HEK293 (cell line): ENCODE measurements around the gene CAPN7.

Experiments
- CTCF ChIA-PET: fragments of 350-600 bp; formaldehyde crosslinking; extraction: SDS; loops from one replicate; lab custom pipeline; 2021; ENCODE audit warnings: antibody characterized with exemption; lab: Yijun Ruan, JAX
- POLR2A ChIA-PET: fragments of 300-600 bp; formaldehyde crosslinking; extraction: SDS; loops from one replicate; lab custom pipeline; 2020; ENCODE audit warnings: antibody characterized with exemption, inconsistent platforms; lab: Yijun Ruan, JAX
- H3K27ac ChIP-seq: fragments of 200-500 bp; sonication (Bioruptor generic); 2 replicates; pipeline ENCODE4 v1.5.1; 2014; ENCODE audit warnings: low read depth, low read length, control low read depth, inconsistent platforms; ENCODE audit errors: extremely low read depth
- H3K36me3 ChIP-seq, 2 experiments: fragments of 200-500 bp in 1 of 2; sonication (Bioruptor generic) in 1 of 2; 1 replicate in 1 of 2; 2 replicates in 1 of 2; pipeline ENCODE4 v1.5.1; 2014 to 2017; ENCODE audit warnings: inconsistent platforms in 2 of 2, low read length in 2 of 2; ENCODE audit not compliant: control insufficient read depth in 2 of 2, insufficient read depth in 1 of 2
- H3K4me1 ChIP-seq: fragments of 200-500 bp; sonication (Bioruptor generic); 2 replicates; pipeline ENCODE4 v1.5.1; 2014; ENCODE audit warnings: mild to moderate bottlenecking, low read length, inconsistent platforms; ENCODE audit not compliant: control insufficient read depth, insufficient read depth
- H3K4me3 ChIP-seq: 2 replicates; pipeline ENCODE4 v1.5.1; 2011; ENCODE audit warnings: low read depth, mild to moderate bottlenecking, control low read depth, low read length, moderate library complexity
- H3K9me3 ChIP-seq: fragments of 200-500 bp; sonication (Bioruptor generic); 2 replicates; pipeline ENCODE4 v1.5.1; 2014; ENCODE audit warnings: low read depth, low read length, inconsistent platforms; ENCODE audit not compliant: control insufficient read depth, insufficient read depth
- EGR2 ChIP-seq: fragments of 450-650 bp; formaldehyde crosslinking; IDR thresholded peaks from 2 replicates; pipeline ENCODE4 v1.5.1; 2016; ENCODE audit warnings: low read depth, missing biosample characterization, missing genetic modification characterization
- HOXA7 ChIP-seq: sonication (generic); formaldehyde crosslinking; IDR thresholded peaks from 2 replicates; pipeline ENCODE4 v1.8.1; 2022; ENCODE audit warnings: missing genetic modification reagents, borderline replicate concordance
- KLF1 ChIP-seq: fragments of 450-650 bp; formaldehyde crosslinking; IDR thresholded peaks from 2 replicates; pipeline ENCODE4 v1.5.1; 2016; ENCODE audit warnings: missing biosample characterization, missing genetic modification characterization
- MEIS1 ChIP-seq: sonication (generic); formaldehyde crosslinking; IDR thresholded peaks from 2 replicates; pipeline ENCODE4 v1.8.1; 2022; ENCODE audit warnings: missing genetic modification reagents, mild to moderate bottlenecking, borderline replicate concordance
- OSR2 ChIP-seq: fragments of 450-650 bp; formaldehyde crosslinking; IDR thresholded peaks from 2 replicates; pipeline ENCODE4 v1.5.1; 2016; ENCODE audit warnings: missing biosample characterization, missing genetic modification characterization
- OVOL3 ChIP-seq: fragments of 450-650 bp; formaldehyde crosslinking; IDR thresholded peaks from 2 replicates; pipeline ENCODE4 v1.5.1; 2016; ENCODE audit warnings: missing biosample characterization, missing genetic modification characterization
- RBAK ChIP-seq: fragments of 450-650 bp; formaldehyde crosslinking; IDR thresholded peaks from 2 replicates; pipeline ENCODE4 v1.5.1; 2016; ENCODE audit warnings: missing biosample characterization, missing genetic modification characterization
- SCRT1 ChIP-seq: fragments of 450-650 bp; formaldehyde crosslinking; IDR thresholded peaks from 2 replicates; pipeline ENCODE4 v1.5.1; 2016; ENCODE audit warnings: missing biosample characterization, missing genetic modification characterization, borderline replicate concordance
- TCF7L2 ChIP-seq: IDR thresholded peaks from 2 replicates; pipeline ENCODE4 v1.6.1; 2011; ENCODE audit warnings: low read depth, mild to moderate bottlenecking, inconsistent platforms, low read length, moderate library complexity, borderline replicate concordance
- TRIM28 ChIP-seq: IDR thresholded peaks from 2 replicates; pipeline ENCODE4 v1.6.1; 2011; ENCODE audit warnings: low read length, control low read depth, borderline replicate concordance
- ZBTB10 ChIP-seq: fragments of 450-650 bp; formaldehyde crosslinking; IDR thresholded peaks from 2 replicates; pipeline ENCODE4 v1.5.1; 2016; ENCODE audit warnings: missing biosample characterization, missing genetic modification characterization
- ZBTB20 ChIP-seq: fragments of 450-650 bp; formaldehyde crosslinking; IDR thresholded peaks from 2 replicates; pipeline ENCODE4 v1.5.1; 2016; ENCODE audit warnings: missing biosample characterization, missing genetic modification characterization
- ZBTB6 ChIP-seq: fragments of 450-650 bp; formaldehyde crosslinking; IDR thresholded peaks from 2 replicates; pipeline ENCODE4 v1.5.1; 2017; ENCODE audit warnings: missing biosample characterization, missing genetic modification characterization
- ZFP3 ChIP-seq: fragments of 450-650 bp; formaldehyde crosslinking; IDR thresholded peaks from 2 replicates; pipeline ENCODE4 v1.5.1; 2016; ENCODE audit warnings: low read depth, missing biosample characterization, missing genetic modification characterization
- ZFP37 ChIP-seq: fragments of 450-650 bp; formaldehyde crosslinking; IDR thresholded peaks from 2 replicates; pipeline ENCODE4 v1.5.1; 2016; ENCODE audit warnings: missing biosample characterization, missing genetic modification characterization
- ZNF10 ChIP-seq: fragments of 450-650 bp; formaldehyde crosslinking; IDR thresholded peaks from 2 replicates; pipeline ENCODE4 v1.5.1; 2017; ENCODE audit warnings: missing biosample characterization, missing genetic modification characterization
- ZNF132 ChIP-seq: fragments of 450-650 bp; formaldehyde crosslinking; IDR thresholded peaks from 2 replicates; pipeline ENCODE4 v1.5.1; 2017; ENCODE audit warnings: missing biosample characterization, missing genetic modification characterization, borderline replicate concordance
- ZNF184 ChIP-seq: fragments of 450-650 bp; IDR thresholded peaks from 2 replicates; pipeline ENCODE4 v1.5.1; 2018; ENCODE audit warnings: missing biosample characterization, mild to moderate bottlenecking, missing genetic modification characterization
- ZNF19 ChIP-seq: fragments of 450-650 bp; formaldehyde crosslinking; IDR thresholded peaks from 2 replicates; pipeline ENCODE4; 2016; ENCODE audit warnings: missing biosample characterization, missing genetic modification characterization, low read depth
- ZNF2 ChIP-seq: fragments of 450-650 bp; formaldehyde crosslinking; IDR thresholded peaks from 2 replicates; pipeline ENCODE4 v1.5.1; 2016; ENCODE audit warnings: missing biosample characterization, missing genetic modification characterization
- ZNF214 ChIP-seq: fragments of 450-650 bp; formaldehyde crosslinking; IDR thresholded peaks from 2 replicates; pipeline ENCODE4 v1.5.1; 2017; ENCODE audit warnings: missing biosample characterization, mild to moderate bottlenecking, missing genetic modification characterization, borderline replicate concordance
- ZNF239 ChIP-seq: fragments of 450-650 bp; formaldehyde crosslinking; IDR thresholded peaks from 2 replicates; pipeline ENCODE4 v1.5.1; 2016; ENCODE audit warnings: missing biosample characterization, missing genetic modification characterization
- ZNF292 ChIP-seq: fragments of 450-650 bp; formaldehyde crosslinking; IDR thresholded peaks from 2 replicates; pipeline ENCODE4 v1.5.1; 2016; ENCODE audit warnings: low read depth, missing biosample characterization, missing genetic modification characterization, borderline replicate concordance
- ZNF391 ChIP-seq: fragments of 450-650 bp; formaldehyde crosslinking; IDR thresholded peaks from 2 replicates; pipeline ENCODE4 v1.5.1; 2016; ENCODE audit warnings: low read depth, missing biosample characterization, missing genetic modification characterization, borderline replicate concordance
- ZNF394 ChIP-seq: fragments of 450-650 bp; formaldehyde crosslinking; IDR thresholded peaks from 2 replicates; pipeline ENCODE4 v1.5.1; 2016; ENCODE audit warnings: missing biosample characterization, missing genetic modification characterization, mild to moderate bottlenecking, moderate library complexity, borderline replicate concordance
- ZNF404 ChIP-seq: fragments of 450-650 bp; formaldehyde crosslinking; IDR thresholded peaks from 2 replicates; pipeline ENCODE4 v1.5.1; 2017; ENCODE audit warnings: missing biosample characterization, missing genetic modification characterization
- ZNF416 ChIP-seq: fragments of 450-650 bp; formaldehyde crosslinking; IDR thresholded peaks from 2 replicates; pipeline ENCODE4 v1.5.1; 2016; ENCODE audit warnings: missing biosample characterization, missing genetic modification characterization
- ZNF548 ChIP-seq: fragments of 450-650 bp; formaldehyde crosslinking; IDR thresholded peaks from 2 replicates; pipeline ENCODE4 v1.5.1; 2016; ENCODE audit warnings: missing biosample characterization, missing genetic modification characterization
- ZNF580 ChIP-seq: fragments of 450-650 bp; formaldehyde crosslinking; IDR thresholded peaks from 2 replicates; pipeline ENCODE4 v1.5.1; 2016; ENCODE audit warnings: missing biosample characterization, missing genetic modification characterization
- ZNF660 ChIP-seq: fragments of 450-650 bp; IDR thresholded peaks from 2 replicates; pipeline ENCODE4 v1.5.1; 2018; ENCODE audit warnings: missing biosample characterization, mild to moderate bottlenecking, missing genetic modification characterization
- ZNF670 ChIP-seq: fragments of 450-650 bp; formaldehyde crosslinking; IDR thresholded peaks from 2 replicates; pipeline ENCODE4 v1.5.1; 2016; ENCODE audit warnings: missing biosample characterization, missing genetic modification characterization, low read depth
- ZNF707 ChIP-seq: fragments of 450-650 bp; formaldehyde crosslinking; IDR thresholded peaks from 2 replicates; pipeline ENCODE4 v1.5.1; 2016; ENCODE audit warnings: missing biosample characterization, missing genetic modification characterization
- ZNF791 ChIP-seq: fragments of 450-650 bp; formaldehyde crosslinking; IDR thresholded peaks from 2 replicates; pipeline ENCODE4 v1.5.1; 2016; ENCODE audit warnings: missing biosample characterization, missing genetic modification characterization
- ZSCAN16 ChIP-seq: fragments of 450-650 bp; formaldehyde crosslinking; IDR thresholded peaks from 2 replicates; pipeline ENCODE4 v1.5.1; 2016; ENCODE audit warnings: missing biosample characterization, missing genetic modification characterization
- TF ChIP-seq, protein P1 (sequence below): fragments of 450-650 bp; formaldehyde crosslinking; IDR thresholded peaks from 2 replicates; pipeline ENCODE4; 2016; ENCODE audit warnings: missing biosample characterization, missing genetic modification characterization

Gene CAPN7

DNA sequence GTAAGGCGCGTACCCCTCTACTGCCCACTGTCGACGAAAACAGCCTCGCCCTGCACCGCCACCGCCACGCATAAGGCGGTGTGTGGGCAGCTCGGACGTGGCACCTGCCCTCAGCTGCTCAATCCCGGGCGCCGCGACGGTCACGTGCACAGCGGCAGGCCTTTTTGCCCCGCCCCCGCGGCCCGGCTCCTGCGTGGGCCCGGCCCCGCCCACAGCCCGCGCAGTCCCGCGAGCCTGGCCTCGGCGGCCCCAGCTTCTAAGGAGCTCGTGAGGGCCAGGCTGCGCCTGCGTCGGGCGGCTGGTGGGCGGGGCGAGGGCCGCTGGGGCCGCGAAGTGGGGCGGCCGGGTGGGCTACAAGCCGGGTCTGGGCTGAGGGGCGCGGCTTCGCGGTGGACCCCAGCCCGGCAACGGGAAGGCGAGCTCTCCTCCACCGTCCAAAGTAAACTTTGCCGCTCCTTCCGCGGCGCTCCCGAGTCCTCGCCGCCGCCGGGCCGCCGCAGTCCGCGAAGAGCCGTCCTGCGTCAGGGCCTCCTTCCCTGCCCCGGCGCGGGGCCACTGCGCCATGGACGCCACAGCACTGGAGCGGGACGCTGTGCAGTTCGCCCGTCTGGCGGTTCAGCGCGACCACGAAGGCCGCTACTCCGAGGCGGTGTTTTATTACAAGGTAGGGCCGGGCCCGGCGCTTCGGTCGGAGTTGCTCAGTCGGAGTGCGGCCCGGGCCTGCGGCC is at the start of gene CAPN7:
CAPN7 (plus strand) TSS at position 313 of the 728 bp plus-strand sequence; CDS start at position 563, 250 bp downstream.
- H3K4me3 ChIP-seq, result peak within 1 kb of the TSS; percentile 97
- H3K27ac ChIP-seq, result peak within 1 kb of the TSS; percentile 79
- H3K36me3 ChIP-seq, result peaks cover 9 to 32% of the 10 kb centered on the region in 2 experiments; a peak in 2 of 3 replicates
- ChIA-PET POLR2A (interaction anchor here (0.7 to 1.7 kb wide), 9 partner anchors 8 to 1059 kb away, joined by 3 to 10 read pairs (median 4); partner anchors contain the start of genes DPH3, MRPS25, OXNAD1 and RBSN), CTCF (interaction anchor here (0.5 to 5.1 kb wide), 11 partner anchors 10 to 389 kb away, joined by 3 to 30 read pairs (median 4); no protein-coding TSS in a partner anchor)
- H3K9me3 ChIP-seq, result no peaks in the 10 kb centered on the region
- peaks cover 9% of the 10 kb centered on the region for H3K4me1 ChIP-seq
- TF ChIP-seq ZNF791 (tag by site-specific recombination), result no peak
- no peak for TF ChIP-seq ZNF416
- TF ChIP-seq ZNF580 (tag by site-specific recombination), result no peak
- TF ChIP-seq RBAK (tag by site-specific recombination), result no peak
- no peak for TF ChIP-seq ZNF404 (tag by site-specific recombination)
- TF ChIP-seq ZNF391 (tag by site-specific recombination), result 0 out of 2 replicates have a peak, but pooled peaks have one; percentile 14
- peak; percentile 10; the same call in 1 of the 2 replicates for TF ChIP-seq ZNF660 (tag by site-specific recombination)
- TF ChIP-seq SCRT1 (tag by site-specific recombination), result no peak
- TF ChIP-seq ZFP3 (tag by site-specific recombination), result no peak
- TF ChIP-seq ZFP37 (tag by site-specific recombination), result peak; percentile 94
- TF ChIP-seq ZNF239 (tag by site-specific recombination), result no peak
- no peak; the same call in 1 of the 2 replicates for TF ChIP-seq ZBTB6 (tag by site-specific recombination)
- TF ChIP-seq OVOL3 (tag by site-specific recombination), result no peak
- TF ChIP-seq ZNF19 (tag by site-specific recombination), result no peak
- TF ChIP-seq ZNF10 (tag by site-specific recombination), result peak; percentile 86
- no peak for TF ChIP-seq TCF7L2
- no peak; the same call in 1 of the 2 replicates for TF ChIP-seq TRIM28
- TF ChIP-seq ZNF214 (tag by site-specific recombination), result no peak
- no peak for TF ChIP-seq OSR2
- peak; percentile 77; the same call in 1 of the 2 replicates for TF ChIP-seq ZSCAN16 (tag by site-specific recombination)
- peak; percentile 36; the same call in 1 of the 2 replicates for TF ChIP-seq ZBTB10
- peak; percentile 100 for TF ChIP-seq ZBTB20 (tag by site-specific recombination)
- no peak for TF ChIP-seq ZNF670
- TF ChIP-seq ZNF184 (tag by site-specific recombination), result no peak
- no peak for TF ChIP-seq HOXA7 (CRISPR knock-in tag)
- TF ChIP-seq ZNF292 (tag by site-specific recombination), result no peak
- TF ChIP-seq ZNF548 (tag by site-specific recombination), result no peak
- peak; percentile 94 for TF ChIP-seq EGR2 (tag by site-specific recombination)
- TF ChIP-seq, protein P1, sequence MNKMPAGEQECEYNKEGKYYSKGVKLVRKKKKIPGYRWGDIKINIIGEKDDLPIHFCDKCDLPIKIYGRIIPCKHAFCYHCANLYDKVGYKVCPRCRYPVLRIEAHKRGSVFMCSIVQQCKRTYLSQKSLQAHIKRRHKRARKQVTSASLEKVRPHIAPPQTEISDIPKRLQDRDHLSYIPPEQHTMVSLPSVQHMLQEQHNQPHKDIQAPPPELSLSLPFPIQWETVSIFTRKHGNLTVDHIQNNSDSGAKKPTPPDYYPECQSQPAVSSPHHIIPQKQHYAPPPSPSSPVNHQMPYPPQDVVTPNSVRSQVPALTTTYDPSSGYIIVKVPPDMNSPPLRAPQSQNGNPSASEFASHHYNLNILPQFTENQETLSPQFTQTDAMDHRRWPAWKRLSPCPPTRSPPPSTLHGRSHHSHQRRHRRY (tag by site-specific recombination), result no peak
- TF ChIP-seq KLF1 (tag by site-specific recombination), result peak; percentile 35; the same call in 1 of the 2 replicates
- peak; percentile 58 for TF ChIP-seq ZNF2
- TF ChIP-seq ZNF707, result no peak
- no peak; the same call in 1 of the 2 replicates for TF ChIP-seq ZNF394
- no peak for TF ChIP-seq MEIS1
- no peak for TF ChIP-seq ZNF132 (tag by site-specific recombination)
